ENCODE data around the gene GMIP. TPM values are rescaled to one million over a fixed set of nuclear protein-coding genes. Genes with fewer than 3 reads are reported as not detected.

GMIP gene
- polyA plus RNA-seq, 1 experiment, result 4.4 TPM

GRCh38 chr19:19633711-19634515 is 9.5 kb downstream of the GMIP start:
- Histone ChIP-seq H3K36me3 (ENCODE audit: control insufficient read depth, insufficient read depth, low read length) (peaks cover 31% of the 10 kb centered on the region), H3K27me3 (ENCODE audit: control insufficient read depth, insufficient read depth, low read length) (no peaks in the 10 kb centered on the region), H3K4me3 (ENCODE audit: low read depth, low read length) (no peak overlapping the region)
- TF ChIP-seq CTCF (IDR thresholded peaks at IDR 0.05; ENCODE audit: insufficient read depth, low read depth, low read length), result no peak
- ChIA-PET CTCF (interaction anchor here (1.5 to 2.2 kb wide), 2 partner anchors 101 to 102 kb away, joined by 6 read pairs; no protein-coding TSS in a partner anchor), POLR2A (no interaction called here)
- DNase-seq (ENCODE audit: low read depth), result no peak

- DNase-seq (ENCODE audit: low read depth), result no peak
- Histone ChIP-seq H3K36me3 (ENCODE audit: control insufficient read depth, insufficient read depth, low read length) (peaks cover 30% of the 10 kb centered on the region), H3K4me3 (ENCODE audit: low read depth, low read length) (no peak overlapping the region), H3K27me3 (ENCODE audit: control insufficient read depth, insufficient read depth, low read length) (no peaks in the 10 kb centered on the region)
- ChIA-PET CTCF (interaction anchor here (0.6 to 2.2 kb wide), 3 partner anchors 82 to 611 kb away, joined by 3 to 6 read pairs (median 3); no protein-coding TSS in a partner anchor), POLR2A (no interaction called here)
- TF ChIP-seq CTCF (IDR thresholded peaks at IDR 0.05; ENCODE audit: insufficient read depth, low read depth, low read length), result no peak
These were observed 10.8 kb downstream of the GMIP start for GRCh38 chr19:19632661-19633060.

GRCh38 chr19:19631346-19631745 is 12.1 kb downstream of the GMIP start:
- DNase-seq (ENCODE audit: low read depth), result no peak
- peaks cover 23% of the 10 kb centered on the region for H3K36me3 ChIP-seq (ENCODE audit: control insufficient read depth, insufficient read depth, low read length)
- H3K4me3 ChIP-seq (ENCODE audit: low read depth, low read length), result no peak overlapping the region
- ChIA-PET POLR2A (no interaction called here), CTCF (no interaction called here)
- no peak for TF ChIP-seq CTCF (IDR thresholded peaks at IDR 0.05; ENCODE audit: insufficient read depth, low read depth, low read length)
- H3K27me3 ChIP-seq (ENCODE audit: control insufficient read depth, insufficient read depth, low read length), result no peaks in the 10 kb centered on the region

- no peak for DNase-seq (ENCODE audit: low read depth)
- Histone ChIP-seq H3K27me3 (ENCODE audit: control insufficient read depth, insufficient read depth, low read length) (no peaks in the 10 kb centered on the region), H3K4me3 (ENCODE audit: low read depth, low read length) (no peak overlapping the region), H3K36me3 (ENCODE audit: control insufficient read depth, insufficient read depth, low read length) (peaks cover 22% of the 10 kb centered on the region)
- ChIA-PET POLR2A (no interaction called here), CTCF (interaction anchor here (1.5 kb wide), 1 partner anchor 14 kb away, joined by 3 read pairs; no protein-coding TSS in a partner anchor)
- TF ChIP-seq CTCF (IDR thresholded peaks at IDR 0.05; ENCODE audit: insufficient read depth, low read depth, low read length), result no peak
These were observed 13.0 kb downstream of the GMIP start for GRCh38 chr19:19630426-19630825.

GRCh38 chr19:19630062-19630414 is 13.4 kb downstream of the GMIP start:
- Histone ChIP-seq H3K4me3 (ENCODE audit: low read depth, low read length) (no peak overlapping the region), H3K36me3 (ENCODE audit: control insufficient read depth, insufficient read depth, low read length) (peaks cover 22% of the 10 kb centered on the region), H3K27me3 (ENCODE audit: control insufficient read depth, insufficient read depth, low read length) (no peaks in the 10 kb centered on the region)
- TF ChIP-seq CTCF (IDR thresholded peaks at IDR 0.05; ENCODE audit: insufficient read depth, low read depth, low read length), result no peak
- ChIA-PET POLR2A (no interaction called here), CTCF (interaction anchor here (1.5 kb wide), 1 partner anchor 14 kb away, joined by 3 read pairs; no protein-coding TSS in a partner anchor)
- DNase-seq (ENCODE audit: low read depth), result no peak
